Mesendoderm (in vitro differentiated cells): ENCODE results near the gene EIF3D.
A peak's percentile ranks its signal among the peaks of the same experiment; 100 is the strongest.

Source experiments
- DNase-seq: peaks from one replicate; pipeline ENCODE4 v3.0.0; 2013
- H2AK5ac ChIP-seq: 2 replicates; pipeline ENCODE4 v1.6.1; 2013; ENCODE audit warnings: low read length, inconsistent platforms
- H2BK120ac ChIP-seq: 2 replicates; pipeline ENCODE4 v1.6.1; 2013; ENCODE audit warnings: low read depth, mild to moderate bottlenecking, low read length, moderate library complexity, mixed read lengths
- H2BK15ac ChIP-seq: replicated peaks from 2 replicates; pipeline ENCODE4 v1.6.1; 2013; ENCODE audit warnings: low read depth, mild to moderate bottlenecking, moderate library complexity
- H2BK5ac ChIP-seq: 2 replicates; pipeline ENCODE4 v1.6.1; 2013; ENCODE audit warnings: low read length, inconsistent platforms
- H3K18ac ChIP-seq: 2 replicates; pipeline ENCODE4 v1.6.1; 2013; ENCODE audit warnings: mild to moderate bottlenecking, low read length, mixed read lengths
- H3K23ac ChIP-seq: one replicate; pipeline ENCODE4 v1.6.1; 2013; ENCODE audit warnings: low read length
- H3K27ac ChIP-seq: 2 replicates; pipeline ENCODE4 v1.5.1; 2013; ENCODE audit warnings: low read depth, mild to moderate bottlenecking, inconsistent platforms, low read length, moderate library complexity
- H3K27me3 ChIP-seq: 2 replicates; pipeline ENCODE4 v1.6.1; 2013; ENCODE audit warnings: low read length, control low read depth, mild to moderate bottlenecking, inconsistent platforms; ENCODE audit not compliant: insufficient read depth, poor library complexity
- H3K36me3 ChIP-seq: 2 replicates; pipeline ENCODE4 v1.6.1; 2013; ENCODE audit warnings: low read length, inconsistent platforms; ENCODE audit not compliant: control insufficient read depth, insufficient read depth
- H3K4ac ChIP-seq: one replicate; pipeline ENCODE4 v1.6.1; 2013; ENCODE audit warnings: low read depth, mild to moderate bottlenecking, low read length, moderate library complexity
- H3K4me1 ChIP-seq: 2 replicates; pipeline ENCODE4 v1.6.1; 2013; ENCODE audit warnings: low read depth, low read length, inconsistent platforms; ENCODE audit not compliant: control insufficient read depth
- H3K4me2 ChIP-seq: 2 replicates; pipeline ENCODE4 v1.6.1; 2013; ENCODE audit warnings: low read length
- H3K4me3 ChIP-seq: 2 replicates; pipeline ENCODE4 v1.5.1; 2013; ENCODE audit warnings: mild to moderate bottlenecking, low read length
- H3K56ac ChIP-seq: one replicate; pipeline ENCODE4 v1.6.1; 2013; ENCODE audit warnings: low read length
- H3K79me1 ChIP-seq: 2 replicates; pipeline ENCODE4 v1.6.1; 2013; ENCODE audit warnings: low read length, inconsistent platforms
- H3K79me2 ChIP-seq: 2 replicates; pipeline ENCODE4 v1.6.1; 2013; ENCODE audit warnings: mild to moderate bottlenecking, low read length; ENCODE audit not compliant: control insufficient read depth, insufficient read depth
- H3K9ac ChIP-seq: 2 replicates; pipeline ENCODE4 v1.6.1; 2013; ENCODE audit warnings: low read length, inconsistent platforms
- H4K5ac ChIP-seq: one replicate; pipeline ENCODE4 v1.6.1; 2013; ENCODE audit warnings: low read length
- H4K8ac ChIP-seq: one replicate; pipeline ENCODE4 v1.6.1; 2013; ENCODE audit warnings: low read depth, mild to moderate bottlenecking, control low read depth, low read length, moderate library complexity
- WGBS: extraction: QIAGEN DNeasy Blood & Tissue Kit; methylation state at CpG from one replicate; pipeline ENCODE4 v1.1.7; 2013; ENCODE audit warnings: low lambda C conversion rate, missing lambda C conversion rate; ENCODE audit not compliant: insufficient coverage; ENCODE audit errors: extremely low coverage; 5-methylcytosine and 5-hydroxymethylcytosine counted together

The EIF3D gene

DNA sequence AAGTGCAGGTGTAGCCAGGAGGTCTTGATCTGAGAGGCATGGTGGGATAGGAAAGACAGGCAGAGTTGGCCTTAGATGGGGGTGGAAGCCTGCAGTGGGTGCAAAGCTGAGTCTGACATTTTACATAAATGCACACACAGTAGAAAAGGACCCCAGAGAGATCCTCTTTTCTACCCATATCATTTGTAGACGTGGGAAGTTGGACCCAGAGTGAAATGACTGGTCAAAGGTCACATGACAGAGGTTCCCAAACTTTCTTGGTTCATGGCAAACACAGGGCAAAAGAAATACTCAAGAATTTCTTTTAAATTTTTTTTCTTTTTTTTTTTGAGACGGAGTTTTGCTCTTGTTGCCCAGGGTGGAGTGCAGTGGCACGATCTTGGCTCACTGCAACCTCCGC, 16.0 kb downstream of the EIF3D start:
- Histone ChIP-seq H3K4ac (no peak overlapping the region), H2AK5ac (no peak overlapping the region), H3K4me2 (no peak overlapping the region), H3K27ac (no peak overlapping the region), H3K4me3 (no peak overlapping the region), H2BK5ac (no peak overlapping the region), H3K79me1 (no peaks in the 10 kb centered on the region), H2BK120ac (no peak overlapping the region), H3K18ac (no peak overlapping the region), H3K9ac (no peak overlapping the region), H2BK15ac (no peak overlapping the region), H3K23ac (no peak overlapping the region), H4K5ac (no peak overlapping the region), H3K27me3 (no peaks in the 10 kb centered on the region), H3K36me3 (peaks cover 34% of the 10 kb centered on the region), H3K79me2 (no peaks in the 10 kb centered on the region), H3K56ac (no peak overlapping the region), H4K8ac (no peak overlapping the region), H3K4me1 (no peaks in the 10 kb centered on the region)
- DNase-seq: no peak
- no CpG with 5 or more reads among the region's 4 CpGs for WGBS

DNA sequence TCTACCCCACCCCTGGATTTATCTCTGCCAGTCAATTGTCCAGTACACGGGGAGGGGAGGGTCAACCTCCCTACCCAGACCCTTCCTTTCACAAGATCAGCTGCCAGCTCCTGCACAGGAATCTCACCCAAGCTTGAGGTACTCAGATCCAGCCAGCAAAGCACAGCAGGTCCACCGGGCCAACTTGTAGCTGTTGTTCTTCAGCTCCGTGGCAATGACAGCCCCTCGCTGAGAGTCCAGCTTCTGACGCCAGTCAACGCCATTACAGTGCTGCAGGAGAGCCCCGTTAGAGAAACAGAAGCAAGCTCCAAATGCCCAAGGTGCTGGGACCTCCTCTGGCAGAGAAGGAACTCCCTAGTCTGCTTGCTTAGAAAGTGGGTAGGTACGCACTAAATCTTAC, 16.6 kb downstream of the EIF3D start:
- no peaks in the 10 kb centered on the region for H3K79me2 ChIP-seq
- H3K56ac ChIP-seq: no peak overlapping the region
- no peaks in the 10 kb centered on the region for H3K79me1 ChIP-seq
- no peak overlapping the region for H3K27ac ChIP-seq
- no CpG with 5 or more reads among the region's 8 CpGs for WGBS
- no peak overlapping the region for H3K9ac ChIP-seq
- H2AK5ac ChIP-seq: no peak overlapping the region
- no peak overlapping the region for H2BK120ac ChIP-seq
- no peak overlapping the region for H3K23ac ChIP-seq
- DNase-seq: no peak
- H3K4ac ChIP-seq: no peak overlapping the region
- H3K4me1 ChIP-seq: no peaks in the 10 kb centered on the region
- H3K4me3 ChIP-seq: no peak overlapping the region
- no peak overlapping the region for H2BK5ac ChIP-seq
- no peak overlapping the region for H2BK15ac ChIP-seq
- H3K4me2 ChIP-seq: no peak overlapping the region
- H4K8ac ChIP-seq: no peak overlapping the region
- no peaks in the 10 kb centered on the region for H3K27me3 ChIP-seq
- no peak overlapping the region for H3K18ac ChIP-seq
- peaks cover 33% of the 10 kb centered on the region for H3K36me3 ChIP-seq
- no peak overlapping the region for H4K5ac ChIP-seq

DNA sequence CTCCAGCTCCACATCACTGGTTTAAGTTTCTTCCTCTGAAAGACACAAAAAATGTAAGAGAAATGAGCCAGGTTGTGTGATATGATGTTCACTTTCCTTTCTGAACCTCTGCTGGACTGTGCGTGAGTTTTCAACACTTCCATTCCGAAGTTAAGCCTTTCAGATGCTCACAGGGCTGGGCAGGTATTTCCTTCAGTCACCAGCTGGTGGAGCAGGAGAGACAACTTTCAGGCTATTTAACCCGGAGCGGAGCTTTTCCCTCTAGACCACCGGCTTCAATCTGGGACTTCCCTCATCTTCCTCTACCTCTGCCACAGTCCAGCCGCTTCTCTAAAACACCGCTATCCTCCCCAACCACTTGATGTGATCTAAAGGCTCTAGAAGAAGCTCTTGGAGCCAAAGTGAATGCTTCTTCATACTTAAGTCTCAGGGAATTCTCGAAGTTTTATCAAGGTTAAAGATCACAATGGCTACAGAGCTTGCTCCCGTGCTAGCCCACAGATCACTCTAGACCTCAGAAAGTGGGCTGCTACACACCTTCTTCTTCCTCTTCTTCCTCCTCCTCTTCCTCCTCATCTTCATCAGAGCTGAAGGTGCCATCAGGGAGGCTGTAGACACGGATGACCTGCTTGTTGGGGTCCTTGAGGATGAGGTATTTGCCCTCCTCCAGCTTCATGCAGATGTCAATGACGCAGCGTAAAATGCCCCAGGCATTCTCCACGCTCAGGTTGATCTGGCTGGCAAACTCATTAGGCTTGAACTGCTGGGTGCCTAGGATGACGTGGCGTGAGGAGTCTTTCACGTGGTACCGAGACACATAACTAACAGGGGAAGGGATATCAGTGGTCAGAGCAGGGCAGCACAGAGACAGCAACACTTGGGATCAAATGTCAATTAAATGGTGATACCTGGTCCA, 17.7 kb downstream of the EIF3D start:
- Histone ChIP-seq H4K5ac (no peak overlapping the region), H3K23ac (no peak overlapping the region), H3K9ac (no peak overlapping the region), H3K79me1 (no peaks in the 10 kb centered on the region), H3K18ac (no peak overlapping the region), H2AK5ac (no peak overlapping the region), H3K4me1 (no peaks in the 10 kb centered on the region), H3K4ac (no peak overlapping the region), H2BK5ac (no peak overlapping the region), H3K27ac (no peak overlapping the region), H3K4me2 (no peak overlapping the region), H3K4me3 (no peak overlapping the region), H4K8ac (no peak overlapping the region), H2BK15ac (no peak overlapping the region), H3K36me3 (peaks cover 28% of the 10 kb centered on the region), H2BK120ac (no peak overlapping the region), H3K79me2 (no peaks in the 10 kb centered on the region), H3K56ac (no peak overlapping the region), H3K27me3 (no peaks in the 10 kb centered on the region)
- no CpG with 5 or more reads among the region's 17 CpGs for WGBS
- DNase-seq: peak; percentile 75

DNA sequence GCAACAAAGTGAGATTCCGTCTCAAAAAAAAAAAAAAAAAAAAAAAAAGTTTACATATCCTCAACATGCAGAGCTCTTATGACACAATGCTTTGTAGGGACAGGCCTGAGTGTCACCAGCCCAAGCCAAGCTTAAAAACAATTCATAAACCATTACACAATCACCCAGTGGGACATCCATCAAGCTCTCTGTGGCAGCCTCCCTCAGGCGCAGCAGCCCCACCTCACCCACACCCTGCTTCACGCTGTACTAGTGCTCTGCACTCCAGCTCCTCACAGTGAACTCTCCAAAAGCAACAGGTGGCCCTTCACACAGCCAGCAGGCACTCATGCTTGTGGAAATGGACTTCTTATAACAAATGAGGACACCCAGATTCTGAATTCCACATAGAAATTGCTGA, 18.6 kb downstream of the EIF3D start:
- Histone ChIP-seq H2AK5ac (no peak overlapping the region), H3K27ac (no peak overlapping the region), H3K4ac (no peak overlapping the region), H4K5ac (no peak overlapping the region), H3K4me2 (no peak overlapping the region), H2BK15ac (no peak overlapping the region), H2BK120ac (no peak overlapping the region), H4K8ac (no peak overlapping the region), H3K56ac (no peak overlapping the region), H3K9ac (no peak overlapping the region), H3K36me3 (peaks cover 26% of the 10 kb centered on the region), H3K4me1 (no peaks in the 10 kb centered on the region), H3K4me3 (no peak overlapping the region), H3K18ac (no peak overlapping the region), H3K27me3 (no peaks in the 10 kb centered on the region), H2BK5ac (no peak overlapping the region), H3K23ac (no peak overlapping the region), H3K79me1 (no peaks in the 10 kb centered on the region), H3K79me2 (no peaks in the 10 kb centered on the region)
- DNase-seq: no peak
- no CpG with 5 or more reads among the region's 3 CpGs for WGBS

DNA sequence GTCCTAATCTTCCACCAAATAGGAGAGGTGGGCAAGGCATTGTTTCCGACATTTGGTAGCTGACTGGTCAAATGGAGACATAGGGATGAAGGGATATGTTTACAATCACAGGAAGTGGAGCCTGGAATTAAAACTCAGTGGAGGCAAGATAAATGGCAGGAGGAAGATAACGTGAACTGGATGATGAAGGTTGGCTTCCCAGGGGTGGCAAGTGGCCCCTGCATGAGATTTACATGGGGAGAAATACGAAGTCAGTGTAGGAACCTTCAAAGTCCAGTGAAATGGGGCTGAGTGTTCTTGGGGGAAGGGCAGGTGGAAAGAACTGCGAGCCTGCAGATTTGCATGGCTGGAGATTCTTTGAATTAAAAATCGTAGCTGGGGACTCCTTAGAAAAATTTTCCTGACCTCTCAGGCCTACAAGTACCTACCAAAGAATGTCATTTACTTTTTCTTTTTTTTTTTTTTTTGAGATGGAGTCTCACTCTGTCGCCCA, 21.4 kb downstream of the EIF3D start:
- no peak overlapping the region for H2BK5ac ChIP-seq
- no peak overlapping the region for H3K27ac ChIP-seq
- H4K8ac ChIP-seq: no peak overlapping the region
- no peak overlapping the region for H3K9ac ChIP-seq
- no peak overlapping the region for H3K4ac ChIP-seq
- H3K4me2 ChIP-seq: no peak overlapping the region
- no peak overlapping the region for H2BK120ac ChIP-seq
- H3K36me3 ChIP-seq: peaks cover 13% of the 10 kb centered on the region
- H3K18ac ChIP-seq: no peak overlapping the region
- no peak overlapping the region for H2BK15ac ChIP-seq
- H3K79me2 ChIP-seq: no peaks in the 10 kb centered on the region
- no peak overlapping the region for H3K56ac ChIP-seq
- H3K79me1 ChIP-seq: no peaks in the 10 kb centered on the region
- WGBS: no CpG with 5 or more reads among the region's 6 CpGs
- H4K5ac ChIP-seq: no peak overlapping the region
- H3K4me3 ChIP-seq: no peak overlapping the region
- no peaks in the 10 kb centered on the region for H3K4me1 ChIP-seq
- DNase-seq: peak; percentile 72
- no peaks in the 10 kb centered on the region for H3K27me3 ChIP-seq
- no peak overlapping the region for H3K23ac ChIP-seq
- no peak overlapping the region for H2AK5ac ChIP-seq
